Lung (tissue), 12 donors: ENCODE data around the gene CCN5. TPM values are rescaled to one million over a fixed set of nuclear protein-coding genes. Genes with fewer than 3 reads are reported as not detected.

Experiments
- ATAC-seq: fragments of 200-7000 bp; cut with Tn5 transposase; one replicate; pipeline ENCODE4 v1.9.1; 2020; ENCODE audit warnings: moderate number of reproducible peaks; ENCODE audit not compliant: insufficient read depth, low FRiP score
- DNase-seq, 3 donors: peaks; one replicate each; pipeline ENCODE4 v3.0.0-alpha.2; 2013 to 2017
- H3K27ac ChIP-seq, 2 donors: one replicate each; pipeline ENCODE4 v1.5.1; 2013; ENCODE audit warnings: mild to moderate bottlenecking in 2 of 2, moderate library complexity in 2 of 2, control low read depth in 1 of 2, inconsistent platforms in 1 of 2, low read depth in 1 of 2, low read length in 1 of 2
- H3K27me3 ChIP-seq, 3 donors: one replicate each; pipeline ENCODE4 v1.5.1; 2013; ENCODE audit warnings: low read length in 2 of 3; ENCODE audit not compliant: control insufficient read depth in 3 of 3, insufficient read depth in 3 of 3
- H3K36me3 ChIP-seq, 4 donors: one replicate each; pipeline ENCODE4 v1.5.1; 2013; ENCODE audit warnings: low read length in 4 of 4, mild to moderate bottlenecking in 1 of 4, moderate library complexity in 1 of 4; ENCODE audit not compliant: control insufficient read depth in 4 of 4, insufficient read depth in 4 of 4
- H3K4me1 ChIP-seq, 5 donors: one replicate each; pipeline ENCODE4 v1.5.1; 2013; ENCODE audit warnings: low read length in 5 of 5, mild to moderate bottlenecking in 2 of 5, moderate library complexity in 1 of 5; ENCODE audit not compliant: control insufficient read depth in 5 of 5, insufficient read depth in 5 of 5
- H3K4me3 ChIP-seq: one replicate; pipeline ENCODE4 v1.5.1; 2013; ENCODE audit warnings: mild to moderate bottlenecking, control low read depth, moderate library complexity
- H3K9ac ChIP-seq, 2 donors: one replicate each; pipeline ENCODE4 v1.5.1; 2013; ENCODE audit warnings: low read length in 2 of 2, control low read depth in 1 of 2; ENCODE audit not compliant: insufficient read depth in 1 of 2
- H3K9me3 ChIP-seq, 4 donors: one replicate each; pipeline ENCODE4 v1.5.1; 2013; ENCODE audit warnings: low read length in 3 of 4, mild to moderate bottlenecking in 1 of 4, moderate library complexity in 1 of 4; ENCODE audit not compliant: control insufficient read depth in 4 of 4, insufficient read depth in 3 of 4
- WGBS, 2 donors: extraction: QIAGEN DNeasy Blood & Tissue Kit; methylation state at CpG; one replicate each; pipeline ENCODE4 v1.1.7; 2013; 5-methylcytosine and 5-hydroxymethylcytosine counted together
- polyA plus RNA-seq, 2 donors: library from polyadenylated mRNA; stranded (reverse); fragments of 200-250 nt; gene quantifications; one replicate each; pipeline ENCODE4 v1.2.1, GENCODE V29; 2013
- total RNA-seq, 2 donors: library from RNA; depleted of rRNA in 1 of 2; stranded (reverse); fragments of >200 nt in 1 of 2; gene quantifications; one replicate each; pipeline ENCODE4 v1.2.1, GENCODE V29; 2014 to 2021
- TF ChIP-seq, protein P1 (sequence below): IDR thresholded peaks from 2 replicates; pipeline ENCODE4 v1.5.1; 2012; ENCODE audit warnings: mild to moderate bottlenecking; ENCODE audit errors: control extremely low read depth, extremely low read depth
- donor health status: control.
- donor health status: control.
- donor health status: Bipolar disorder and iron deficiency.
- donor health status: healthy.
- donor health status: DM: yes; HTN: yes; CAD: no.

The CCN5 gene
- total and polyA plus RNA-seq, 4 donors, result 0.23 to 92.1 (median 34.4) TPM

DNA sequence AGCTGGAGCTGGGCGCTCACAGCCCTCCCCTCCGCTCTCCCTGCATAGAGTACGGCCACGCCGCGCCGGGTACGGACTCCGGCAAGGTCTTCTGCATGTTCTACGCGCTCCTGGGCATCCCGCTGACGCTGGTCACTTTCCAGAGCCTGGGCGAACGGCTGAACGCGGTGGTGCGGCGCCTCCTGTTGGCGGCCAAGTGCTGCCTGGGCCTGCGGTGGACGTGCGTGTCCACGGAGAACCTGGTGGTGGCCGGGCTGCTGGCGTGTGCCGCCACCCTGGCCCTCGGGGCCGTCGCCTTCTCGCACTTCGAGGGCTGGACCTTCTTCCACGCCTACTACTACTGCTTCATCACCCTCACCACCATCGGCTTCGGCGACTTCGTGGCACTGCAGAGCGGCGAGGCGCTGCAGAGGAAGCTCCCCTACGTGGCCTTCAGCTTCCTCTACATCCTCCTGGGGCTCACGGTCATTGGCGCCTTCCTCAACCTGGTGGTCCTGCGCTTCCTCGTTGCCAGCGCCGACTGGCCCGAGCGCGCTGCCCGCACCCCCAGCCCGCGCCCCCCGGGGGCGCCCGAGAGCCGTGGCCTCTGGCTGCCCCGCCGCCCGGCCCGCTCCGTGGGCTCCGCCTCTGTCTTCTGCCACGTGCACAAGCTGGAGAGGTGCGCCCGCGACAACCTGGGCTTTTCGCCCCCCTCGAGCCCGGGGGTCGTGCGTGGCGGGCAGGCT, 35.1 kb downstream of the CCN5 start:
- no peak overlapping the region for H3K9ac ChIP-seq
- H3K27ac ChIP-seq, result no peak overlapping the region
- H3K27me3 ChIP-seq, result peaks cover 0 to 17% (median 17%) of the 10 kb centered on the region in 3 donors
- H3K4me1 ChIP-seq, result peaks cover 0 to 6% (median 0%) of the 10 kb centered on the region in 5 donors
- TF ChIP-seq, protein P1, sequence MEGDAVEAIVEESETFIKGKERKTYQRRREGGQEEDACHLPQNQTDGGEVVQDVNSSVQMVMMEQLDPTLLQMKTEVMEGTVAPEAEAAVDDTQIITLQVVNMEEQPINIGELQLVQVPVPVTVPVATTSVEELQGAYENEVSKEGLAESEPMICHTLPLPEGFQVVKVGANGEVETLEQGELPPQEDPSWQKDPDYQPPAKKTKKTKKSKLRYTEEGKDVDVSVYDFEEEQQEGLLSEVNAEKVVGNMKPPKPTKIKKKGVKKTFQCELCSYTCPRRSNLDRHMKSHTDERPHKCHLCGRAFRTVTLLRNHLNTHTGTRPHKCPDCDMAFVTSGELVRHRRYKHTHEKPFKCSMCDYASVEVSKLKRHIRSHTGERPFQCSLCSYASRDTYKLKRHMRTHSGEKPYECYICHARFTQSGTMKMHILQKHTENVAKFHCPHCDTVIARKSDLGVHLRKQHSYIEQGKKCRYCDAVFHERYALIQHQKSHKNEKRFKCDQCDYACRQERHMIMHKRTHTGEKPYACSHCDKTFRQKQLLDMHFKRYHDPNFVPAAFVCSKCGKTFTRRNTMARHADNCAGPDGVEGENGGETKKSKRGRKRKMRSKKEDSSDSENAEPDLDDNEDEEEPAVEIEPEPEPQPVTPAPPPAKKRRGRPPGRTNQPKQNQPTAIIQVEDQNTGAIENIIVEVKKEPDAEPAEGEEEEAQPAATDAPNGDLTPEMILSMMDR, result no peak
- ATAC-seq, result no peak
- H3K36me3 ChIP-seq, result no peaks in the 10 kb centered on the region
- H3K9me3 ChIP-seq, result peaks cover 0 to 3% (median 0%) of the 10 kb centered on the region in 4 donors
- no peak overlapping the region for H3K4me3 ChIP-seq
- DNase-seq, result no peak
- 43 to 66% methylated on average over 73 of the region's 73 CpGs for WGBS, 2 donors

DNA sequence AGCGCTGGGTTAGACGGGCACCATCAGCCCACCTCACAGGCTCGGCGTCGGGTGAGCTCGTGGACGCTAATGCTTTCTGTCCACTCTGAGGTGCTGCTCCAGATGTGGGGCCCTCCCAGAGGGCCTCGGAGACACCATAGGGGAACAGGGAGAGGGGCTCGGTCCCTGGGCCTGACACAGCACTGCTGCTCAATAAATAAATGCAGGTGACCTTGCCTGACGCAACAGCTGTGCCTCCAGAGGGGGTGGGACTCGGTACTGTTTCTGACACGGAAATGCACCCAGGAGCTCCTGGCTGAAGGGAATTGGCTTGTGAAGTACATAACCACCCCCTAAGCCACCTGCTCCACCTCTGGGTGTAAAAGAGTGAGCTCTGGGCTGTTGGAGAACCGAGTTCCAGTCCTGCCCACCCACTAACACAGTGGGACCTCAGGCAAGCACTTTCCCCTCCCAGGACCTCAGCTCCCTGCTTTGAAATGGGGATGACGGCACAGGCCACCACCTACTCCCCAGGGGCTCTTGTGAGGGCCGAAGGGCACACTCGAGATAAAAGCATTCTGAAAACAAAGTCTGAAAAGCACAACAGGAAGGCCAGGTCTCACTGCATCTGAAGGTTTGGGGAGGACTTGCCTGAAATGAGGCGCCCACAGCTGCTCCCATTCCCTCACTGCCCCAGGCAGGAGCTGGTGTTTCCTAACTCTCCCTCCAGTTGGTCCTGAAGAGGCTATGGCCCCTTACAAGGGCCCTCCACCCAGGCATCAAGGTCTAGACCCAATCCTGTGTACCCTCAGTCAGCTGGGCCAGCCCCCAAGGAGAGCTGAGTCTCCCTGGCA, 37.1 kb downstream of the CCN5 start:
- Histone ChIP-seq H3K27ac (no peak overlapping the region), H3K9ac (no peak overlapping the region), H3K4me3 (no peak overlapping the region), H3K4me1 (peaks cover 0 to 3% (median 0%) of the 10 kb centered on the region in 5 donors), H3K27me3 (peaks cover 0 to 13% (median 9%) of the 10 kb centered on the region in 3 donors), H3K9me3 (peaks cover 0 to 3% (median 0%) of the 10 kb centered on the region in 4 donors), H3K36me3 (no peaks in the 10 kb centered on the region)
- DNase-seq (no peak), ATAC-seq (no peak)
- TF ChIP-seq, protein P1, result no peak
- WGBS, 2 donors, result 77 to 83% methylated on average over 17 of the region's 17 CpGs

- ATAC-seq, result no peak
- 79 to 82% methylated on average over 7 of the region's 7 CpGs for WGBS, 2 donors
- H3K9ac ChIP-seq, result no peak overlapping the region
- no peak overlapping the region for H3K4me3 ChIP-seq
- H3K27me3 ChIP-seq, result peaks cover 0 to 8% (median 4%) of the 10 kb centered on the region in 3 donors
- no peaks in the 10 kb centered on the region for H3K36me3 ChIP-seq
- H3K4me1 ChIP-seq, result peaks cover 0 to 3% (median 0%) of the 10 kb centered on the region in 5 donors
- TF ChIP-seq, protein P1, result no peak
- H3K27ac ChIP-seq, result no peak overlapping the region
- DNase-seq, result no peak
- peaks cover 0 to 3% (median 0%) of the 10 kb centered on the region in 4 donors for H3K9me3 ChIP-seq
These were observed 39.4 kb downstream of the CCN5 start for GRCh38 chr20:44754554-44754953.
